IMR-90 (cell line): ENCODE data around the gene FXYD5. TPM values are rescaled to one million over a fixed set of nuclear protein-coding genes. Genes with fewer than 3 reads are reported as not detected.

Experiments
- ATAC-seq: fragments of 200-7000 bp; cut with Tn5 transposase; 2 replicates; pipeline ENCODE4 v1.9.1; 2020; ENCODE audit warnings: low read depth, mild to moderate bottlenecking, moderate library complexity
- BruUV-seq: library from RNA; stranded (reverse); fragments of 400-500 nt; replicated peaks from 2 replicates; lab custom pipeline; 2021; lab: Mats Ljungman, UMichigan
- CTCF ChIA-PET: fragments of 300-600 bp; formaldehyde crosslinking; extraction: SDS; loops from one replicate; lab custom pipeline; 2021; ENCODE audit warnings: antibody characterized with exemption; lab: Yijun Ruan, JAX
- POLR2A ChIA-PET: fragments of 300-600 bp; sonication (Branson Sonifier 250); formaldehyde crosslinking; loops from one replicate; lab custom pipeline; 2022; ENCODE audit warnings: antibody characterized with exemption; ENCODE audit not compliant: unreplicated experiment; lab: Charles Lee
- DNase-seq: peaks from one replicate; pipeline ENCODE4 v3.0.0; 2013
- H2AFZ ChIP-seq: replicated peaks from 2 replicates; pipeline ENCODE3; 2013; ENCODE audit warnings: low read length, mild to moderate bottlenecking; ENCODE audit not compliant: poor library complexity
- H2AK5ac ChIP-seq: 2 replicates; pipeline ENCODE4 v1.6.1; 2013; ENCODE audit warnings: low read depth, low read length, inconsistent platforms
- H2AK9ac ChIP-seq: replicated peaks from 2 replicates; pipeline ENCODE3; 2013; ENCODE audit warnings: mild to moderate bottlenecking, low read depth, low read length, moderate library complexity; ENCODE audit not compliant: poor library complexity
- H2BK120ac ChIP-seq: 2 replicates; pipeline ENCODE4 v1.6.1; 2013; ENCODE audit warnings: low read depth, low read length, inconsistent platforms
- H2BK15ac ChIP-seq: 3 replicates; pipeline ENCODE4 v1.6.1; 2013; ENCODE audit warnings: low read depth, low read length, inconsistent platforms
- H2BK20ac ChIP-seq: 2 replicates; pipeline ENCODE4 v1.6.1; 2013; ENCODE audit warnings: low read depth, mild to moderate bottlenecking, inconsistent platforms, low read length, moderate library complexity
- H2BK5ac ChIP-seq: 2 replicates; pipeline ENCODE4 v1.6.1; 2013; ENCODE audit warnings: mild to moderate bottlenecking, low read depth, low read length, inconsistent platforms; ENCODE audit not compliant: poor library complexity, severe bottlenecking
- H3K14ac ChIP-seq: replicated peaks from 2 replicates; pipeline ENCODE4 v1.6.1; 2013; ENCODE audit warnings: low read depth, low read length, inconsistent platforms
- H3K18ac ChIP-seq: 2 replicates; pipeline ENCODE4 v1.6.1; 2013; ENCODE audit warnings: low read depth, low read length, control low read depth
- H3K23ac ChIP-seq: 2 replicates; pipeline ENCODE4 v1.6.1; 2013; ENCODE audit warnings: low read depth, low read length, inconsistent platforms
- H3K27ac ChIP-seq: 2 replicates; pipeline ENCODE4 v1.5.1; 2013; ENCODE audit warnings: mild to moderate bottlenecking, control low read depth, low read length; ENCODE audit not compliant: insufficient read depth
- H3K27me3 ChIP-seq: 2 replicates; pipeline ENCODE4 v1.6.1; 2013; ENCODE audit warnings: low read length; ENCODE audit not compliant: control insufficient read depth, insufficient read depth
- H3K36me3 ChIP-seq: 2 replicates; pipeline ENCODE4 v1.6.1; 2013; ENCODE audit warnings: low read length, mixed read lengths; ENCODE audit not compliant: control insufficient read depth, insufficient read depth
- H3K4ac ChIP-seq: 2 replicates; pipeline ENCODE4 v1.6.1; 2013; ENCODE audit warnings: low read depth, low read length, inconsistent platforms
- H3K4me1 ChIP-seq: 2 replicates; pipeline ENCODE4 v1.6.1; 2013; ENCODE audit warnings: low read length, mixed read lengths; ENCODE audit not compliant: control insufficient read depth, insufficient read depth
- H3K4me2 ChIP-seq: 2 replicates; pipeline ENCODE4 v1.6.1; 2013; ENCODE audit warnings: low read depth, mild to moderate bottlenecking, control low read depth, low read length, moderate library complexity
- H3K4me3 ChIP-seq: 2 replicates; pipeline ENCODE4 v1.5.1; 2013; ENCODE audit warnings: low read depth, mild to moderate bottlenecking, control low read depth, low read length, moderate library complexity; ENCODE audit not compliant: insufficient read depth
- H3K56ac ChIP-seq: 2 replicates; pipeline ENCODE4 v1.6.1; 2013; ENCODE audit warnings: low read length, inconsistent platforms; ENCODE audit not compliant: insufficient read depth; ENCODE audit errors: extremely low read depth
- H3K79me1 ChIP-seq, 2 experiments: 2 replicates each; pipeline ENCODE4 v1.6.1; 2013; ENCODE audit warnings: low read length in 2 of 2, inconsistent platforms in 1 of 2, low read depth in 1 of 2
- H3K9ac ChIP-seq: 2 replicates; pipeline ENCODE4 v1.6.1; 2013; ENCODE audit warnings: low read depth, low read length, control low read depth
- H3K9me1 ChIP-seq: 2 replicates; pipeline ENCODE4 v1.6.1; 2013; ENCODE audit warnings: low read length, inconsistent platforms; ENCODE audit not compliant: insufficient read depth
- H3K9me3 ChIP-seq: 2 replicates; pipeline ENCODE4 v1.6.1; 2013; ENCODE audit warnings: low read length; ENCODE audit not compliant: control insufficient read depth, insufficient read depth
- H4K20me1 ChIP-seq: 2 replicates; pipeline ENCODE4 v1.6.1; 2013; ENCODE audit warnings: low read length, inconsistent platforms; ENCODE audit not compliant: insufficient read depth
- H4K5ac ChIP-seq: 2 replicates; pipeline ENCODE4 v1.6.1; 2013; ENCODE audit warnings: mild to moderate bottlenecking, low read depth, low read length, control low read depth
- H4K8ac ChIP-seq, 2 experiments: 2 replicates each; pipeline ENCODE4 v1.6.1; 2013; ENCODE audit warnings: low read depth in 2 of 2, low read length in 2 of 2, control low read depth in 1 of 2, inconsistent platforms in 1 of 2
- H4K91ac ChIP-seq: 2 replicates; pipeline ENCODE4 v1.6.1; 2013; ENCODE audit warnings: low read depth, low read length, inconsistent platforms; ENCODE audit not compliant: insufficient read depth
- BHLHE40 ChIP-seq: fragments of 150-350 bp; IDR thresholded peaks from 2 replicates; pipeline ENCODE4 v1.6.1; 2016; ENCODE audit warnings: mild to moderate bottlenecking, low read depth, low read length
- CEBPB ChIP-seq: IDR thresholded peaks from 2 replicates; pipeline ENCODE4 v1.6.1; 2012; ENCODE audit warnings: low read depth, low read length, improper control_type of control experiment
- CHD1 ChIP-seq: IDR thresholded peaks from 2 replicates; pipeline ENCODE4 v1.6.1; 2012; ENCODE audit warnings: low read depth, low read length, improper control_type of control experiment
- FOS ChIP-seq: fragments of 150-350 bp; IDR thresholded peaks from 2 replicates; pipeline ENCODE4 v1.6.1; 2016; ENCODE audit warnings: low read depth, low read length
- NFE2L2 ChIP-seq: fragments of 150-350 bp; IDR thresholded peaks from 2 replicates; pipeline ENCODE4 v1.6.1; 2016; ENCODE audit warnings: low read depth, mild to moderate bottlenecking, low read length
- POLR2A ChIP-seq: IDR thresholded peaks from 2 replicates; pipeline ENCODE4 v1.6.1; 2012; ENCODE audit warnings: mild to moderate bottlenecking, low read depth, low read length
- RAD21 ChIP-seq: IDR thresholded peaks from 2 replicates; pipeline ENCODE4 v1.6.1; 2012; ENCODE audit warnings: low read length, improper control_type of control experiment
- RCOR1 ChIP-seq: IDR thresholded peaks from 2 replicates; pipeline ENCODE4 v1.6.1; 2012; ENCODE audit warnings: mild to moderate bottlenecking, low read length, improper control_type of control experiment; ENCODE audit not compliant: insufficient replicate concordance
- WGBS, 2 experiments: methylation state at CpG; one replicate each; pipeline versions ENCODE4 v1.1.5 to v1.1.7; 2013; ENCODE audit warnings: missing lambda C conversion rate in 2 of 2; ENCODE audit not compliant: insufficient read length in 1 of 2; ENCODE audit errors: extremely low coverage in 2 of 2; 5-methylcytosine and 5-hydroxymethylcytosine counted together
- dilution Hi-C: fragments of 300-500 bp; cut with HindIII; formaldehyde crosslinking; loops from one replicate; pipeline ENCODE4 v1.14.3; 2018; ENCODE audit warnings: low sequenced_read_pairs; ENCODE audit not compliant: unreplicated experiment
- in situ Hi-C: fragments of 300-500 bp; cut with MboI; formaldehyde crosslinking; loops from 3 replicates; pipeline ENCODE4 v1.14.3; 2019; ENCODE audit warnings: low sequenced_read_pairs, inconsistent platforms, mixed read lengths
- intact Hi-C: fragments of 100-400 bp; cut with micrococcal nuclease; formaldehyde crosslinking; loops from 2 replicates; pipeline ENCODE4 v1.10.0; 2022
- polyA plus RNA-seq, 3 experiments: library from polyadenylated mRNA; depleted of rRNA; stranded (reverse); fragments of >200 nt; gene quantifications; 2 replicates each; pipeline ENCODE4 v1.2.3, GENCODE V29; 2012; ENCODE audit warnings: low replicate concordance in 1 of 3
- total RNA-seq: library from RNA; depleted of rRNA; stranded (reverse); fragments of >200 nt; gene quantifications from 2 replicates; pipeline ENCODE4 v1.2.3, GENCODE V29; 2012

FXYD5 gene
- total and polyA plus RNA-seq, 2 of the 4 experiments (the other 2 are of a cell fraction) = 53.6 to 245 TPM

DNA sequence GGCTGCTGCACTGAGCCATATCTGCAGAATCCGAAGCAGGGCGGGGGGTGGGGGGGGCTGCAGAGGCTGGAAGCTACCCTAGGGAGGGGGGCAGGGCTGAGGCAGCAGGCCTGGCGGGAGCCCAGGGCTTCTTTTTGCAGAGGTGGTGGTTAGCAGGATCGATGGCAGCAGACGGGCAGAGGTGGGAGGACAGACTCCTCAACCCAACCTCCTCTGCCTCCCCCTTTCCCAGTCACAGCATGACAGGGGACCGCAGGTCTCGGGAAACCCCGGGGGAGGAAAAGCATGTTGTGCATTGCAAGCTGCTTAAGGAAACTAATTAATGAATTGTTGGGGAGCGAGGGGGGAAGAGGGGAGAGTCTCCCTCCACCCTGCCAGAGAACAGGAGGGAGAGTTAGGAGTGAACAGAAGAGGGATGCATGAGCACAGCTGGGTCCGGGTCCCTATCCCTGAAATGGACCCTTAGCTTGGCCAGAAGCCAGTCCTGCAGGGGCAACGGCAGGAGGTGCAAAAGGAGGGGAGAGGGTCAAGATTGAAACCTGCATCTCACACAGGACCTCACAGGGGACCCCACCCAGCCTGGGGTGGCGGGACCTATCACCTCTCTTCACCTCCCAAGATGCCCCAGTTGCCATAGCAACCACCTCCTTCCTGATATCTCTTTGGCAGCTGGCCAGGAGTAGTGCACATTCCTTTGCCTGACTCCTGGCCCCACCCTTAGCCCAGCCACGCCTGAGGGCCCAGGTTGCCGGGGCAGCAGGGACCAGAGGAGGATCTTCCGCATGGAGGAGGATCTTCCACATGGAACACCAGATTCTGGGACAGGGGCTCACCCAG lies 9.7 kb upstream of the FXYD5 start:
- DNase-seq = no peak
- intact Hi-C loops (loop anchor here (5.0 kb wide), 1 partner anchor 122 kb away; the partner anchor contains the start of gene USF2), in situ Hi-C loops (no loop called here)

More for the DNA sequence above, 9.7 kb upstream of the FXYD5 start:
- Histone ChIP-seq H3K4me1 (peaks cover 4% of the 10 kb centered on the region; the same call in 1 of the 2 replicates), H2AFZ (no peak overlapping the region), H4K91ac (no peak overlapping the region), H3K9ac (no peak overlapping the region), H2BK15ac (no peak overlapping the region), H2AK5ac (no peak overlapping the region), H2BK120ac (no peak overlapping the region), H3K9me1 (peaks cover 2% of the 10 kb centered on the region; the same call in 1 of the 2 replicates), H2BK5ac (no peak overlapping the region), H3K4me2 (no peak overlapping the region), H2BK20ac (no peak overlapping the region), H3K9me3 (no peaks in the 10 kb centered on the region), H4K20me1 (no peaks in the 10 kb centered on the region), H3K18ac (no peak overlapping the region), H3K27ac (no peak overlapping the region), H3K27me3 (peaks cover 31% of the 10 kb centered on the region), H4K8ac (no peak overlapping the region), H2AK9ac (no peak overlapping the region), H3K56ac (no peak overlapping the region), H3K36me3 (no peaks in the 10 kb centered on the region), H3K14ac (no peak overlapping the region), H3K23ac (no peak overlapping the region), H3K79me1 (no peaks in the 10 kb centered on the region), H3K4me3 (no peak overlapping the region), H4K5ac (no peak overlapping the region), H3K4ac (no peak overlapping the region)
- no CpG with 5 or more reads among the region's 15 CpGs for WGBS, 2 experiments
- ATAC-seq = no peak
- no TSS peak for BruUV-seq
- dilution Hi-C loops = no loop called here
- TF ChIP-seq CEBPB (no peak), FOS (no peak), BHLHE40 (no peak), POLR2A (no peak), NFE2L2 (no peak), CHD1 (no peak), RAD21 (no peak), RCOR1 (no peak)
- POLR2A ChIA-PET = no interaction called here
- CTCF ChIA-PET = interaction anchor here (1.3 kb wide), 1 partner anchor 9 kb away, joined by 4 read pairs; no protein-coding TSS in a partner anchor
